ENCODE measurements around the gene ECM1. TPM values are rescaled to one million over a fixed set of nuclear protein-coding genes. Genes with fewer than 3 reads are reported as not detected.
A peak's percentile ranks its signal among the peaks of the same experiment; 100 is the strongest.

The ECM1 gene
- total RNA-seq, 1 donor, result 45.2 TPM

GRCh38 chr1:150552128-150552910, 44.4 kb downstream of the ECM1 start:
- peak; percentile 5 for TF ChIP-seq CTCF (IDR thresholded peaks at IDR 0.05; ENCODE audit: insufficient read depth, low read length)
- H3K4me3 ChIP-seq (ENCODE audit: low read depth, low read length), result no peak overlapping the region
- peak; percentile 94 for DNase-seq (ENCODE audit: low read depth)

- DNase-seq (ENCODE audit: low read depth), result no peak
- H3K4me3 ChIP-seq (ENCODE audit: low read depth, low read length), result no peak overlapping the region
- TF ChIP-seq CTCF (IDR thresholded peaks at IDR 0.05; ENCODE audit: insufficient read depth, low read length), result no peak
Measured at GRCh38 chr1:150552911-150553289, 45.0 kb downstream of the ECM1 start.

GRCh38 chr1:150553392-150554085, 45.6 kb downstream of the ECM1 start:
- TF ChIP-seq CTCF (IDR thresholded peaks at IDR 0.05; ENCODE audit: insufficient read depth, low read length), result no peak
- DNase-seq (ENCODE audit: low read depth), result no peak

GRCh38 chr1:150554086-150554452, 46.2 kb downstream of the ECM1 start:
- no peak for DNase-seq (ENCODE audit: low read depth)
- no peak overlapping the region for H3K4me3 ChIP-seq (ENCODE audit: low read depth, low read length)
- no peak for TF ChIP-seq CTCF (IDR thresholded peaks at IDR 0.05; ENCODE audit: insufficient read depth, low read length)

More at GRCh38 chr1:150553392-150554085, 45.6 kb downstream of the ECM1 start:
- no peak overlapping the region for H3K4me3 ChIP-seq (ENCODE audit: low read depth, low read length)

- no peak for DNase-seq (ENCODE audit: low read depth)
- TF ChIP-seq CTCF (IDR thresholded peaks at IDR 0.05; ENCODE audit: insufficient read depth, low read length), result no peak
- no peak overlapping the region for H3K4me3 ChIP-seq (ENCODE audit: low read depth, low read length)
Measured at GRCh38 chr1:150555198-150555970, 47.5 kb downstream of the ECM1 start.

GRCh38 chr1:150555971-150556865, 48.3 kb downstream of the ECM1 start:
- no peak overlapping the region for H3K4me3 ChIP-seq (ENCODE audit: low read depth, low read length)
- no peak for TF ChIP-seq CTCF (IDR thresholded peaks at IDR 0.05; ENCODE audit: insufficient read depth, low read length)
- no peak for DNase-seq (ENCODE audit: low read depth)
